AG10803 (cell line): ENCODE data around the gene FGFR2.

Experiments used
- DNase-seq: peaks from one replicate; pipeline ENCODE4 v3.0.0; 2010; ENCODE audit warnings: low read depth
- H3K4me3 ChIP-seq: 2 replicates; pipeline ENCODE4 v1.5.1; 2011; ENCODE audit warnings: mild to moderate bottlenecking, low read length, control low read depth
- TF ChIP-seq, protein P1 (sequence below): conservative IDR thresholded peaks from 2 replicates; pipeline ENCODE4 v1.5.1; 2011; ENCODE audit warnings: mild to moderate bottlenecking, low read length, control low read depth, inconsistent platforms

Gene FGFR2

GRCh38 chr10:121442086-121442935 lies 155.9 kb downstream of the FGFR2 start:
- TF ChIP-seq, protein P1, sequence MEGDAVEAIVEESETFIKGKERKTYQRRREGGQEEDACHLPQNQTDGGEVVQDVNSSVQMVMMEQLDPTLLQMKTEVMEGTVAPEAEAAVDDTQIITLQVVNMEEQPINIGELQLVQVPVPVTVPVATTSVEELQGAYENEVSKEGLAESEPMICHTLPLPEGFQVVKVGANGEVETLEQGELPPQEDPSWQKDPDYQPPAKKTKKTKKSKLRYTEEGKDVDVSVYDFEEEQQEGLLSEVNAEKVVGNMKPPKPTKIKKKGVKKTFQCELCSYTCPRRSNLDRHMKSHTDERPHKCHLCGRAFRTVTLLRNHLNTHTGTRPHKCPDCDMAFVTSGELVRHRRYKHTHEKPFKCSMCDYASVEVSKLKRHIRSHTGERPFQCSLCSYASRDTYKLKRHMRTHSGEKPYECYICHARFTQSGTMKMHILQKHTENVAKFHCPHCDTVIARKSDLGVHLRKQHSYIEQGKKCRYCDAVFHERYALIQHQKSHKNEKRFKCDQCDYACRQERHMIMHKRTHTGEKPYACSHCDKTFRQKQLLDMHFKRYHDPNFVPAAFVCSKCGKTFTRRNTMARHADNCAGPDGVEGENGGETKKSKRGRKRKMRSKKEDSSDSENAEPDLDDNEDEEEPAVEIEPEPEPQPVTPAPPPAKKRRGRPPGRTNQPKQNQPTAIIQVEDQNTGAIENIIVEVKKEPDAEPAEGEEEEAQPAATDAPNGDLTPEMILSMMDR, result no peak

GRCh38 chr10:121440461-121440860 lies 157.8 kb downstream of the FGFR2 start:
- peak; percentile 14 for DNase-seq
- TF ChIP-seq, protein P1, result no peak
- no peak overlapping the region for H3K4me3 ChIP-seq

More at GRCh38 chr10:121442086-121442935, 155.9 kb downstream of the FGFR2 start:
- H3K4me3 ChIP-seq, result no peak overlapping the region
- DNase-seq, result no peak

GRCh38 chr10:121438333-121438732 lies 159.9 kb downstream of the FGFR2 start:
- TF ChIP-seq, protein P1, result no peak
- no peak for DNase-seq
- H3K4me3 ChIP-seq, result no peak overlapping the region

DNA sequence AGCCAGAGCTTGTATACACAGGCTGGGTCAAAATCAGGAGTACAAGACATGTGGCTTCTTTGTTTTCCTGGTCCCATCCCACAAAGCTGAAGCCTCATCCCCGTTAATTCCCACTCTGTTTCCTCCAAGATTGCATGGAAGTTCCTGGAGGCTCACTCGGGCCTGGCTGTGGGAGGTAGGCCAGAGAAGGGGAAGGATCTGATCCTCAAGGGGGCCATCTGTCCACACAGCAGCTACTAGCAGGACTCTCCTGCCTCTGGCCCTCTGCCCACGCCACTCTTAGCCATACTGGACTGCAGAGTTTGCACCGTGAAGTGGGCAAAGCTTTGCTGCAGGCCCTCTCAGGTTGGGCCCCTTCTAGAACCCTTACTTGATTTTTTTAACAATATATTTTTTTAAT lies 160.6 kb downstream of the FGFR2 start:
- TF ChIP-seq, protein P1, result no peak
- DNase-seq, result no peak
- no peak overlapping the region for H3K4me3 ChIP-seq

DNA sequence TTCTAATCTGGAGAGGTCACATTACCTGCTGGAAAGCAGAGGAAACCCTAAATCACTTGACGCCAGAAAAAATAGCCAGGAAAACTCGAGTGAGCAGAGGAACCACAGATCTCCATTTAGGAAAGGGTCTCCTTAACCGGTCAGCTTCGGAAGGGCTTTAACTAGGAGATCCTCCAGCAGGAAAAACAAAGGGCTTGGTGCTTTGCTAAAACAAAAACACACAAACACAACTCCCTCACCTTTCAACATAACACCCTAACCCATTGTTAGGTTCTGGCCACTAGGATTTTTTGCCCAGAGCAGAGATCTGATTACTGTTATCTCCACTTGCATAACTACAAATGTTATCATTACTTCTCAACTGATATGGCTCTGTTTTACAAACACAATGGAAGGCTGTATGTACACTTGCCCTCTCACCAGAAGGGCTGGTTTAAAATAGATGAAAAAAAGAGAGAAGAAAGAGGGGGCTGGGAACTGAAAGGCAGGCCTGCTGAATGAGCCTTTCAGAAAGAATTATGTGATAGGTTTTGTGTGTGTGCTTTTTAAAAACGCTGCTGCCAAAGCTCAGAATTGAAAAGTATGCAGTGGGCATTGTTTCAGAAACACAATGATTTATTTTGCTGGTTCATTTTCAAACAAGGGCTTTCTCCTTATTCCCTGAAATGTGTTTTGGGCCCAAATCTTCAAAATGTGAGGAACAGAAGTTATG lies 161.5 kb downstream of the FGFR2 start:
- H3K4me3 ChIP-seq, result no peak overlapping the region
- TF ChIP-seq, protein P1, result no peak
- no peak for DNase-seq

GRCh38 chr10:121436281-121436629 lies 162.0 kb downstream of the FGFR2 start:
- DNase-seq, result no peak
- no peak overlapping the region for H3K4me3 ChIP-seq
- TF ChIP-seq, protein P1, result no peak
